ENCODE results near the gene HACE1.

HACE1 gene

GRCh38 chr6:104684911-104685415, 174.8 kb downstream of the HACE1 start:
- peaks cover 0 to 5% of the 10 kb centered on the region in 2 donors for H3K27me3 Mint-ChIP-seq
- H3K4me3 Mint-ChIP-seq = no peak overlapping the region
- no peak for ATAC-seq (replicated peaks)
- H3K27ac Mint-ChIP-seq = no peak overlapping the region
- DNase-seq = no peak
- H3K4me1 Mint-ChIP-seq (ENCODE audit: low read depth in 2 of 2) = peaks cover 5 to 7% of the 10 kb centered on the region in 2 donors
- H3K9me3 Mint-ChIP-seq = no peaks in the 10 kb centered on the region
- no peaks in the 10 kb centered on the region for H3K36me3 Mint-ChIP-seq (ENCODE audit: insufficient read depth)

DNA sequence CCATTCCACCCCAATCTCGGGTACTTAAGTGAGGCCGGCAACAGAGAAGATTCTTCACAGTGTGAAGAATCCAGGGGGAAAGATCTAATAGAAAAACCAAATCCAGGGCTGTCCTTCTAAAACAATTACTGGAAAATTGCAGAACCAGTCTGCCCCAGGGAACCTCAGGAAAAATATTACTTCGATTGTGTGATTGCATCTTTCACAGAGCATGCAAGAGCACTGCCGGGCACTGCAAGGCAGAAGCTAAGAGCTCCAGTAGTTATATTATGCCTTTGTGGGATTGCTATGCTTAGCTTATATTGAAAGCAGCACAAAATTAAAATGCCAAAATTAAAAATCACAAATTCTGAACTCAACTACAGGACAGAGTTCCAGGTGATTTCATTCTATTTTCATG, 175.9 kb downstream of the HACE1 start:
- DNase-seq (no peak), ATAC-seq (replicated peaks) (no peak)
- peaks cover 0 to 5% of the 10 kb centered on the region in 2 donors for H3K27me3 Mint-ChIP-seq
- H3K36me3 Mint-ChIP-seq (ENCODE audit: insufficient read depth) = no peaks in the 10 kb centered on the region
- H3K4me3 Mint-ChIP-seq = no peak overlapping the region
- H3K4me1 Mint-ChIP-seq (ENCODE audit: low read depth in 2 of 2) = peaks cover 5 to 7% of the 10 kb centered on the region in 2 donors
- no peaks in the 10 kb centered on the region for H3K9me3 Mint-ChIP-seq
- no peak overlapping the region for H3K27ac Mint-ChIP-seq

DNA sequence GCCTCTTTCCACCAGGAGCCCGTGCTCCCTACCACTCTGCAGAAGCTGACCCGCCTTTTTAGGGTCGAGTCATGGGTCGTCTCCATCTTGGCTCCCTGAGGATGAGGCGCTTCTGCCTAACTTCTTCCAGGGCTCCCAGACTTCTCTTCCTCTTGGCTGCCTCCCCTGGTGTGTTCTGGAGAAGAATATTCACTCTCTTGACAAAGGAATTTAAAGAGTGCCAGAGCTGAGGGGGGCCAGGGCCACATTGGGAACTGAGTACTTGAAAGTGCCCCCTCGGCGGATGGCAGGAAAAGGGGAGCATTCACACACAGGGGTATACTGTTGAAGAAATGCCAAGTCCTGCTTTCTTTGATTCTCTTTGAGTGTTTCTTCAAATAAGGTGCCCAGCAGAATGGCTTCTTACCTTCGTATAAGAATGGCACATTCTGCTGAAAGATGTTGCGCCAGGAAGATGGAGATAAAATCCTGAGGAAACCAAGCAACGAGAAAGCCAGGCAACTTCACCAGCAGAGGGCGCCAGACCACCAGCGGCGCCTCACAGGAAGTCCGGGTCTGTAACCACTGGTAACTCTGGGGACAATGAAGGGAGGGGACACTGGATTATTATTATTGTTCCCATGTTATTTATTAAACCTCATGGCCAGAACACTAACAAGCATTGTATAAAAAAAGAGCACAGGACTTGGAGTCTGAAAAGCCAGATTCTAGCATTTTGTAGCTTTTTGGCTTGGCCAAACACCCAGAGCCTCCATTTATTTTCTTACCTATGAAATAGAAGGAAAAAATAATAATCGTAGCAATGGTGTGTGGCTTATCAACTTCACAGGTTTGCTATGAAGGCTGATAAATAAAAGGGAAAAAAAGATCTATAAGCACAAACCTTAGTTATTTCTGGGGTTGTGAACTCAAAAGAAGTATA, 176.7 kb downstream of the HACE1 start:
- Mint-ChIP-seq H3K27ac (no peak overlapping the region), H3K27me3 (peaks cover 0 to 5% of the 10 kb centered on the region in 2 donors), H3K4me1 (ENCODE audit: low read depth in 2 of 2) (peaks cover 5 to 7% of the 10 kb centered on the region in 2 donors), H3K36me3 (ENCODE audit: insufficient read depth) (no peaks in the 10 kb centered on the region), H3K9me3 (no peaks in the 10 kb centered on the region), H3K4me3 (peak overlapping the region in 1 of 2 donors; percentile 56)
- ATAC-seq (replicated peaks) (peak; percentile 66), DNase-seq (peak; percentile 51 to 63 (median 55))

DNA sequence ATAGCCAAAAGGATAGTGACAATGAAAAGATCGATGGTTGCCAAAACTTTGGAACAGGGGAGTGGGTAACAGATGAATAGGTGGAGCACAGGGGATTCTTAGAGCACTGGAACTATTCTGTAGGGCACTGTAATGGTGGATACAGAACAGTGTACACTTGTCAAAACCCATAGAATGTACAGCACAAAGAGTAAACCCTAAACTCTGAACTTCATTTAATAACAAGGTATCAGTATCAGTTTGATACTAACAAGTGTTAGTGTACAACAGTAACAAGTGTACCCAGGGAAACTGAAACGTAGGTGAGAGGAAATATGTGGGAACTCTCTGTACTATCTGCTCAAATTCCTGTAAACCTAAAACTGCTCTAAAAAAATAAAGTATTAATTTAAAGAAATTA, 179.2 kb downstream of the HACE1 start:
- ATAC-seq (replicated peaks) (no peak), DNase-seq (no peak)
- Mint-ChIP-seq H3K36me3 (ENCODE audit: insufficient read depth) (no peaks in the 10 kb centered on the region), H3K4me1 (ENCODE audit: low read depth in 2 of 2) (peaks cover 5 to 7% of the 10 kb centered on the region in 2 donors), H3K27me3 (peaks cover 0 to 5% of the 10 kb centered on the region in 2 donors), H3K27ac (no peak overlapping the region), H3K9me3 (no peaks in the 10 kb centered on the region), H3K4me3 (no peak overlapping the region)

GRCh38 chr6:104679971-104680370, 179.7 kb downstream of the HACE1 start:
- Mint-ChIP-seq H3K4me1 (ENCODE audit: low read depth in 2 of 2) (peaks cover 5 to 7% of the 10 kb centered on the region in 2 donors), H3K36me3 (ENCODE audit: insufficient read depth) (no peaks in the 10 kb centered on the region), H3K27ac (no peak overlapping the region), H3K4me3 (no peak overlapping the region), H3K27me3 (peaks cover 0 to 5% of the 10 kb centered on the region in 2 donors), H3K9me3 (no peaks in the 10 kb centered on the region)
- DNase-seq (no peak), ATAC-seq (replicated peaks) (no peak)
